Measurements from ENCODE around the gene SH3BP4. TPM values are rescaled to one million over a fixed set of nuclear protein-coding genes. Genes with fewer than 3 reads are reported as not detected.

The SH3BP4 gene
- polyA plus RNA-seq, 1 experiment = 224 TPM

DNA sequence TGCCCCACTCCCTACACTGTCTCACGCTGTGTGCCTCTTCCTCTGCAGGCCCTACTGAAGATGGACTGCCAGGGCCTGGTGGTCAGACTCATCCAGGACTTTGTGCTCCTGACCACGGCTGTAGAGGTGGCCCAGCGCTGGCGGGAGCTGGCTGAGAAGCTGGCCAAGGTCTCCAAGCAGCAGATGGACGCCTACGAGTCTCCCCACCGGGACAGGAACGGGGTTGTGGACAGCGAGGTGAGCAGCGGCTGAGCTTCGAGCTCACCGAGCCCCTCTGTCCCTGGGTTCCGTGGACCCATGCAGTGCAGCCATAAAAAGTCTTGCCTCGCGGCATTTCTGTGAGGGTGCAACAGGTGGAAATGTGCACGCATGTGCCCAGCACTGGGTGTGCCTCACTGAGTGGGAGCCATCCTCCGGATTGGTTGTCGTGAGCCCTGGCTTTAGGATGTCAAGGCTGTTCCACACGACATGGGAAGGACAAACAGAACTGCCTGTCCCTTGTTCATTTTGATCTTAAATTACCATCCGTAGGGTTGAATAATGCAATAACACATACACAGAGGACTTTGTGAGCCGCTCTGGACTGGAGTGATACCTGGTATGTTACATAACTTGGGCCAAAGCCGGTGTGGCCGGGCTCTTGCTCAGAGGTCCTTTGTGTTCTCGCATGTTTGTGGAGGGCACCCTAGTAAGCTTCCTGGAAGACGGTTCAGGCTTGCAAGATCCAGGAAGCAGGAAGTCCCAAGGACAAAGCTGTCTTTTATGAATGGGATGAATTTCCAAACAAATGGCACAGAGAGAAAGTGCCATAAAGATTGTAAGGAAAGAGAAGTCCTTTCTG lies 100.9 kb downstream of the SH3BP4 start:
- CTCF ChIA-PET = interaction anchor here (1.0 to 1.3 kb wide), 2 partner anchors 54 to 64 kb away, joined by 3 to 5 read pairs; no protein-coding TSS in a partner anchor
- H3K27me3 ChIP-seq (ENCODE audit: control insufficient read depth, insufficient read depth, low read length) = no peaks in the 10 kb centered on the region
- no peak overlapping the region for H3K27ac ChIP-seq (ENCODE audit: low read depth, low read length)

DNA sequence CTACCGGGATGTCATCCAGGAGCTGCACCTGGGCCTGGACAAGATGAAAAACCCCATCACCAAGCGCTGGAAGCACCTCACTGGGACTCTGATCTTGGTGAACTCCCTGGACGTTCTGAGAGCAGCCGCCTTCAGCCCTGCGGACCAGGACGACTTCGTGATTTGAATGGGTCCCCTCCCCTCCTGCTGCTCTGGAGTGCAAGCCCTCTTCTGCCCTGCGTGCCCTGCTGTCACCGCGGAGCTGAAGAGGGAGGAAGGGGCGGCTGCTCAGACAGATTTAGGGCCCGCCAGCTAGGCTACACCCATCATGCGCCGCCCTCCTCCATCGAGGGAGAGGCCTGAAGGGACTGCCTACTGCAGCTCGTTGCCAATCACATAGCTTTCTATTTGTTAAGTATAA lies 101.8 kb downstream of the SH3BP4 start:
- ChIA-PET POLR2A (interaction anchor here (0.5 kb wide), 1 partner anchor 18 kb away, joined by 3 read pairs; no protein-coding TSS in a partner anchor), CTCF (interaction anchor here (1.0 to 1.3 kb wide), 2 partner anchors 54 to 80 kb away, joined by 3 to 4 read pairs; no protein-coding TSS in a partner anchor)
- no peak for DNase-seq (ENCODE audit: low read depth, low spot score)
- no peak overlapping the region for H3K27ac ChIP-seq (ENCODE audit: low read depth, low read length)
- TF ChIP-seq, protein P1, sequence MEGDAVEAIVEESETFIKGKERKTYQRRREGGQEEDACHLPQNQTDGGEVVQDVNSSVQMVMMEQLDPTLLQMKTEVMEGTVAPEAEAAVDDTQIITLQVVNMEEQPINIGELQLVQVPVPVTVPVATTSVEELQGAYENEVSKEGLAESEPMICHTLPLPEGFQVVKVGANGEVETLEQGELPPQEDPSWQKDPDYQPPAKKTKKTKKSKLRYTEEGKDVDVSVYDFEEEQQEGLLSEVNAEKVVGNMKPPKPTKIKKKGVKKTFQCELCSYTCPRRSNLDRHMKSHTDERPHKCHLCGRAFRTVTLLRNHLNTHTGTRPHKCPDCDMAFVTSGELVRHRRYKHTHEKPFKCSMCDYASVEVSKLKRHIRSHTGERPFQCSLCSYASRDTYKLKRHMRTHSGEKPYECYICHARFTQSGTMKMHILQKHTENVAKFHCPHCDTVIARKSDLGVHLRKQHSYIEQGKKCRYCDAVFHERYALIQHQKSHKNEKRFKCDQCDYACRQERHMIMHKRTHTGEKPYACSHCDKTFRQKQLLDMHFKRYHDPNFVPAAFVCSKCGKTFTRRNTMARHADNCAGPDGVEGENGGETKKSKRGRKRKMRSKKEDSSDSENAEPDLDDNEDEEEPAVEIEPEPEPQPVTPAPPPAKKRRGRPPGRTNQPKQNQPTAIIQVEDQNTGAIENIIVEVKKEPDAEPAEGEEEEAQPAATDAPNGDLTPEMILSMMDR (IDR thresholded peaks at IDR 0.05; ENCODE audit: low read depth, low read length) = no peak
- no peak overlapping the region for H3K4me3 ChIP-seq (ENCODE audit: low read depth, low read length)
- H3K9me3 ChIP-seq (ENCODE audit: control insufficient read depth, insufficient read depth, low read length) = no peaks in the 10 kb centered on the region; the same call in 1 of the 2 replicates
- no peaks in the 10 kb centered on the region for H3K27me3 ChIP-seq (ENCODE audit: control insufficient read depth, insufficient read depth, low read length)

More for the DNA sequence above, 100.9 kb downstream of the SH3BP4 start:
- POLR2A ChIA-PET = interaction anchor here (0.5 kb wide), 1 partner anchor 19 kb away, joined by 3 read pairs; no protein-coding TSS in a partner anchor
- DNase-seq (ENCODE audit: low read depth, low spot score) = no peak
- H3K4me3 ChIP-seq (ENCODE audit: low read depth, low read length) = no peak overlapping the region
- H3K9me3 ChIP-seq (ENCODE audit: control insufficient read depth, insufficient read depth, low read length) = no peaks in the 10 kb centered on the region; the same call in 1 of the 2 replicates
- TF ChIP-seq, protein P1 (IDR thresholded peaks at IDR 0.05; ENCODE audit: low read depth, low read length) = no peak

DNA sequence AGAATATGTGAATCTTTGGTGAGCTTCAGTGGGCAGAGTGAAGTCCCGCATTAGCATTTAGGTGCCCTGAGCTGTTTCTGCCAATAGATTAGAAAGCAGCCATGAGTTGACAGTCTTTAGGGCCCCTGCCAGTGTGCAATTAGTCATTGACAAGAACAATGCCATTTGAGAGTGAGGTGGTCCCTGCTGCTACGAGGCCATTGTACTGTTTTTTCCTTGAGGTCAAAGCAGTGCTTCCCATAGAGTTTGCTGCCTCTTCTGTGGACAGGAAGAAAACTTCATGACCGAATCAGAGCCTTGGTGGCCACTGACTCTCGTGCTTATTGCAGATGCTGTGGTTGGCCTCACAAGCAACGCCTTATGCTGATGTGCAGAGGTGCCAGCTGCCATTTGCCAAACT lies 102.7 kb downstream of the SH3BP4 start:
- Histone ChIP-seq H3K4me3 (ENCODE audit: low read depth, low read length) (no peak overlapping the region), H3K9me3 (ENCODE audit: control insufficient read depth, insufficient read depth, low read length) (no peaks in the 10 kb centered on the region; the same call in 1 of the 2 replicates), H3K27me3 (ENCODE audit: control insufficient read depth, insufficient read depth, low read length) (no peaks in the 10 kb centered on the region), H3K27ac (ENCODE audit: low read depth, low read length) (no peak overlapping the region)
- TF ChIP-seq, protein P1 (IDR thresholded peaks at IDR 0.05; ENCODE audit: low read depth, low read length) = no peak
- CTCF ChIA-PET = interaction anchor here (1.0 kb wide), 1 partner anchor 81 kb away, joined by 4 read pairs; no protein-coding TSS in a partner anchor
- POLR2A ChIA-PET = no interaction called here
- DNase-seq (ENCODE audit: low read depth, low spot score) = no peak

DNA sequence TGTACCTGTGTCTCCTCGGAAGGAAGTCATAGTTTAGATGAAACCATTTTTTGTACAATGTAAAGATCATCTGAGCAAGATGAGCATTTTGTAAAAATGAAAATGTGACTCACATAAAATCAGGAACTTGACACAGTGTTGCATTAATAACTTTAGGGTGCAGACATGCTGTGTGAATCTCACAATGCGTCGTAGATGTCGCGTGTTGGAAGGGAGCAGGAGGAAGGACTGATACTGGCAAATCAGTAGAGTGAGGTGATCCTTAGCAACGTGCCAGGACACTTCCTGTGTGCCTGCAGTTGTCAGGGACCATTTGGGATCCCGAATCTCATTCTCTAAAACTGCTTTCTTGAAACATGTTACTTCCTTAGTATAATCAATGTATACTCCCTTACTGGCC lies 103.1 kb downstream of the SH3BP4 start:
- ChIA-PET POLR2A (no interaction called here), CTCF (interaction anchor here (1.0 kb wide), 1 partner anchor 82 kb away, joined by 4 read pairs; no protein-coding TSS in a partner anchor)
- Histone ChIP-seq H3K4me3 (ENCODE audit: low read depth, low read length) (no peak overlapping the region), H3K27me3 (ENCODE audit: control insufficient read depth, insufficient read depth, low read length) (no peaks in the 10 kb centered on the region), H3K27ac (ENCODE audit: low read depth, low read length) (no peak overlapping the region), H3K9me3 (ENCODE audit: control insufficient read depth, insufficient read depth, low read length) (no peaks in the 10 kb centered on the region; the same call in 1 of the 2 replicates)
- no peak for DNase-seq (ENCODE audit: low read depth, low spot score)
- TF ChIP-seq, protein P1 (IDR thresholded peaks at IDR 0.05; ENCODE audit: low read depth, low read length) = no peak
